ENCODE results near the gene SCYGR2. TPM values are rescaled to one million over a fixed set of nuclear protein-coding genes. Genes with fewer than 3 reads are reported as not detected.

The SCYGR2 gene
- polyA plus RNA-seq, 1 of the 3 experiments (the other 2 are of a cell fraction): not detected

DNA sequence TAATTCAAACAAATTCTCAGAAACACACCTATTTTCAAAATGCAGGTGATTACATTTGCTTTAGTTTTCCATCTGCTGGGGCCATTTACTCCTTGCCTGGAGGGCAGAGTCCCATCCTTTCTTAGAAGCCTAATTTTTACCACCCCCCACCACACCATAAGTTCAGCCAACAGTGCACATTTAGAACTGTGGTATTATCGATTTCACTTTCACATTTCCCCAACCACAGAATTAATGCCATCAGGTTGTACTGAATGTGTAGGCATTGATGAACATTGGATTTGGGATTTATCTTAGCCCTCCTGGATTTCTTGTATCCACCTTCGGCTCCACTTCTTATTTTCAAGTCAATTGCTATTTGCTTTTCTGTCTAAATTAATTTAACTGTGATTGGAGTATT is 11.4 kb downstream of the SCYGR2 start:
- CTCF ChIA-PET: no interaction called here
- H3K4me1 ChIP-seq (ENCODE audit: control insufficient read depth in 1 of 2, insufficient read depth in 2 of 2, low read depth in 1 of 2, low read length in 1 of 2): no peaks in the 10 kb centered on the region
- H3K36me3 ChIP-seq (replicated peaks in 1 of 2; ENCODE audit: control insufficient read depth in 1 of 2, insufficient read depth in 2 of 2, low read length in 1 of 2): no peaks in the 10 kb centered on the region
- no peaks in the 10 kb centered on the region for H4K20me1 ChIP-seq (ENCODE audit: insufficient read depth)
- H3K79me2 ChIP-seq (ENCODE audit: insufficient read depth): no peaks in the 10 kb centered on the region
- H3K9me2 ChIP-seq: no peaks in the 10 kb centered on the region
- H3F3A ChIP-seq (replicated peaks; ENCODE audit: insufficient read depth): no peaks in the 10 kb centered on the region
- H3K9ac ChIP-seq: no peak overlapping the region
- POLR2A ChIA-PET: no interaction called here
- TF ChIP-seq RXRA (IDR thresholded peaks at IDR 0.05; ENCODE audit: borderline replicate concordance, low read depth) (no peak), EZH2phosphoT487 (IDR thresholded peaks at IDR 0.05; ENCODE audit: borderline replicate concordance, low read depth) (no peak), FOXM1 (IDR thresholded peaks at IDR 0.05; ENCODE audit: low read depth) (no peak), GABPA (IDR thresholded peaks at IDR 0.05; ENCODE audit: low read depth) (no peak), RCOR1 (IDR thresholded peaks at IDR 0.05; ENCODE audit: low read length) (no peak), RAD21 (IDR thresholded peaks at IDR 0.05; ENCODE audit: low read length) (no peak), EP300 (IDR thresholded peaks at IDR 0.05; ENCODE audit: borderline replicate concordance in 1 of 2, low read depth in 1 of 2, low read length in 1 of 2) (no peak), GATA2 (CRISPR knock-in tag; IDR thresholded peaks at IDR 0.05) (no peak)
- TF ChIP-seq, protein P1, sequence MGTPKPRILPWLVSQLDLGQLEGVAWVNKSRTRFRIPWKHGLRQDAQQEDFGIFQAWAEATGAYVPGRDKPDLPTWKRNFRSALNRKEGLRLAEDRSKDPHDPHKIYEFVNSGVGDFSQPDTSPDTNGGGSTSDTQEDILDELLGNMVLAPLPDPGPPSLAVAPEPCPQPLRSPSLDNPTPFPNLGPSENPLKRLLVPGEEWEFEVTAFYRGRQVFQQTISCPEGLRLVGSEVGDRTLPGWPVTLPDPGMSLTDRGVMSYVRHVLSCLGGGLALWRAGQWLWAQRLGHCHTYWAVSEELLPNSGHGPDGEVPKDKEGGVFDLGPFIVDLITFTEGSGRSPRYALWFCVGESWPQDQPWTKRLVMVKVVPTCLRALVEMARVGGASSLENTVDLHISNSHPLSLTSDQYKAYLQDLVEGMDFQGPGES (IDR thresholded peaks at IDR 0.05; ENCODE audit: low read depth, low read length): no peak
- TF ChIP-seq, protein P2, sequence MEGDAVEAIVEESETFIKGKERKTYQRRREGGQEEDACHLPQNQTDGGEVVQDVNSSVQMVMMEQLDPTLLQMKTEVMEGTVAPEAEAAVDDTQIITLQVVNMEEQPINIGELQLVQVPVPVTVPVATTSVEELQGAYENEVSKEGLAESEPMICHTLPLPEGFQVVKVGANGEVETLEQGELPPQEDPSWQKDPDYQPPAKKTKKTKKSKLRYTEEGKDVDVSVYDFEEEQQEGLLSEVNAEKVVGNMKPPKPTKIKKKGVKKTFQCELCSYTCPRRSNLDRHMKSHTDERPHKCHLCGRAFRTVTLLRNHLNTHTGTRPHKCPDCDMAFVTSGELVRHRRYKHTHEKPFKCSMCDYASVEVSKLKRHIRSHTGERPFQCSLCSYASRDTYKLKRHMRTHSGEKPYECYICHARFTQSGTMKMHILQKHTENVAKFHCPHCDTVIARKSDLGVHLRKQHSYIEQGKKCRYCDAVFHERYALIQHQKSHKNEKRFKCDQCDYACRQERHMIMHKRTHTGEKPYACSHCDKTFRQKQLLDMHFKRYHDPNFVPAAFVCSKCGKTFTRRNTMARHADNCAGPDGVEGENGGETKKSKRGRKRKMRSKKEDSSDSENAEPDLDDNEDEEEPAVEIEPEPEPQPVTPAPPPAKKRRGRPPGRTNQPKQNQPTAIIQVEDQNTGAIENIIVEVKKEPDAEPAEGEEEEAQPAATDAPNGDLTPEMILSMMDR (IDR thresholded peaks at IDR 0.05): no peak
- TF ChIP-seq, protein P3, sequence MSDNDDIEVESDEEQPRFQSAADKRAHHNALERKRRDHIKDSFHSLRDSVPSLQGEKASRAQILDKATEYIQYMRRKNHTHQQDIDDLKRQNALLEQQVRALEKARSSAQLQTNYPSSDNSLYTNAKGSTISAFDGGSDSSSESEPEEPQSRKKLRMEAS (IDR thresholded peaks at IDR 0.05; ENCODE audit: low read depth): no peak
- H3K4me2 ChIP-seq: no peak overlapping the region
- no peaks in the 10 kb centered on the region for H3K9me3 ChIP-seq
- no peak overlapping the region for H3K27ac ChIP-seq (ENCODE audit: low read depth in 2 of 2, low read length in 1 of 2)
- H3K4me3 ChIP-seq (ENCODE audit: low read depth in 2 of 2, low read length in 1 of 2): no peak overlapping the region
- H3K27me3 ChIP-seq (ENCODE audit: insufficient read depth): no peaks in the 10 kb centered on the region
- DNase-seq: no peak
- 59% methylated on average over 2 of the region's 2 CpGs for WGBS (ENCODE audit: low lambda C conversion rate)
- H2AFZ ChIP-seq (ENCODE audit: low read depth): no peak overlapping the region

DNA sequence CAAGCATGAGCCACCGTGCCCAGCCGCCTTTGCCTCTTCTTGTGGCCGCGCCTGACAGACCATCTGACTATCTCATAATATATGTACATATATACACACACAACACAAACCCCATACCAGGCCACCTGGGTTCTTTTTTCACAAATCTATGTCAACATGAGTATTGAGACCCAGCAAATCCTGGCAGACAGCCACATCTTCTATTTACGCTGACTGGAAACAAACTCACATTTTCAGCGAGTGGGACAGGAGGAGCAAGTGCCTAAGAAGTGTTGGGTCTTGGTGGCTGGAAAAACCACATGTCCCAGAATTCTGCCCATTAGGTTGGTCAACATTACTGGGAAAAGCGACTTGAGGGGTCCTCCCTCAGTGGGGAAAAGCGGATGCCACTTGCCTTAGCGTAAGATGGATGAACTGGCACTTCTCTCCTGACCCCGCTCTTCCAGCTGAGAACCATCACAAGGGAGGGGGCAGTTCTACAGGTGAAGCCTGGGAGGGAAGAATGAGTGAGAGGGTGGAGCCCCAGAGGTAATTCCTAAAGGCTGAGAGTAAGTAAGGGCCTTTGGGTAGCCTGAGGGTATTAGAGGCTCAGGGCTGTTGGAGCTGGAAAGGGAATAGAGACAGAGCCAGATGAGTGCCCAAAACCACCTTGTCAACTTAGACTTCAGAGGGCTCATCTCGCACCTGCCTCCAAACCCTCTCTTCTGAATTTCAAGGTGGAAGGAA is 14.0 kb downstream of the SCYGR2 start:
- Histone ChIP-seq H3K4me3 (ENCODE audit: low read depth in 2 of 2, low read length in 1 of 2) (no peak overlapping the region), H2AFZ (ENCODE audit: low read depth) (no peak overlapping the region), H3K27ac (ENCODE audit: low read depth in 2 of 2, low read length in 1 of 2) (no peak overlapping the region), H3K9me2 (no peaks in the 10 kb centered on the region), H3K9ac (no peak overlapping the region), H3F3A (replicated peaks; ENCODE audit: insufficient read depth) (no peaks in the 10 kb centered on the region), H3K79me2 (ENCODE audit: insufficient read depth) (no peaks in the 10 kb centered on the region), H3K9me3 (no peaks in the 10 kb centered on the region), H3K4me1 (ENCODE audit: control insufficient read depth in 1 of 2, insufficient read depth in 2 of 2, low read depth in 1 of 2, low read length in 1 of 2) (no peaks in the 10 kb centered on the region; a peak in 1 of 4 replicates), H3K36me3 (replicated peaks in 1 of 2; ENCODE audit: control insufficient read depth in 1 of 2, insufficient read depth in 2 of 2, low read length in 1 of 2) (no peaks in the 10 kb centered on the region), H3K4me2 (no peak overlapping the region), H4K20me1 (ENCODE audit: insufficient read depth) (no peaks in the 10 kb centered on the region), H3K27me3 (ENCODE audit: insufficient read depth) (no peaks in the 10 kb centered on the region)
- DNase-seq: no peak
- 64% methylated on average over 10 of the region's 11 CpGs for WGBS (ENCODE audit: low lambda C conversion rate)
- ChIA-PET CTCF (interaction anchor here (2.5 kb wide), 1 partner anchor 46 kb away, joined by 7 read pairs; no protein-coding TSS in a partner anchor), POLR2A (no interaction called here)
- TF ChIP-seq, protein P4, sequence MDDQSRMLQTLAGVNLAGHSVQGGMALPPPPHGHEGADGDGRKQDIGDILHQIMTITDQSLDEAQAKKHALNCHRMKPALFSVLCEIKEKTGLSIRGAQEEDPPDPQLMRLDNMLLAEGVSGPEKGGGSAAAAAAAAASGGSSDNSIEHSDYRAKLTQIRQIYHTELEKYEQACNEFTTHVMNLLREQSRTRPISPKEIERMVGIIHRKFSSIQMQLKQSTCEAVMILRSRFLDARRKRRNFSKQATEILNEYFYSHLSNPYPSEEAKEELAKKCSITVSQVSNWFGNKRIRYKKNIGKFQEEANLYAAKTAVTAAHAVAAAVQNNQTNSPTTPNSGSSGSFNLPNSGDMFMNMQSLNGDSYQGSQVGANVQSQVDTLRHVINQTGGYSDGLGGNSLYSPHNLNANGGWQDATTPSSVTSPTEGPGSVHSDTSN (IDR thresholded peaks at IDR 0.05): no peak
- TF ChIP-seq SMC3 (IDR thresholded peaks at IDR 0.05; ENCODE audit: low read depth, low read length) (no peak), MEF2A (IDR thresholded peaks at IDR 0.05; ENCODE audit: borderline replicate concordance, low read depth) (no peak), FOSL2 (IDR thresholded peaks at IDR 0.05; ENCODE audit: borderline replicate concordance, low read depth) (no peak), ELF1 (IDR thresholded peaks at IDR 0.05) (no peak), NRF1 (IDR thresholded peaks at IDR 0.05; ENCODE audit: low read depth, low read length) (no peak), GABPA (IDR thresholded peaks at IDR 0.05; ENCODE audit: low read depth) (no peak), RFX5 (IDR thresholded peaks at IDR 0.05; ENCODE audit: low read length) (no peak)
- TF ChIP-seq, protein P2 (IDR thresholded peaks at IDR 0.05): no peak
